Measurements from ENCODE around the gene TEX35. TPM values are rescaled to one million over a fixed set of nuclear protein-coding genes. Genes with fewer than 3 reads are reported as not detected.
"Not testable (repeated sequence)": the region's sequence is repeated elsewhere in the genome, so short reads cannot be mapped to it uniquely, and the experiment has no call there.

TEX35 gene
- total RNA-seq, 6 experiments from 2014 or later, result 0.10 TPM; not detected in 5

GRCh38 chr1:178502856-178503255 lies 10.1 kb upstream of the TEX35 start:
- Mint-ChIP-seq H3K4me3 (no peak overlapping the region), H3K27me3 (ENCODE audit: insufficient read depth) (peaks cover 2% of the 10 kb centered on the region), H3K27ac (no peak overlapping the region)

DNA sequence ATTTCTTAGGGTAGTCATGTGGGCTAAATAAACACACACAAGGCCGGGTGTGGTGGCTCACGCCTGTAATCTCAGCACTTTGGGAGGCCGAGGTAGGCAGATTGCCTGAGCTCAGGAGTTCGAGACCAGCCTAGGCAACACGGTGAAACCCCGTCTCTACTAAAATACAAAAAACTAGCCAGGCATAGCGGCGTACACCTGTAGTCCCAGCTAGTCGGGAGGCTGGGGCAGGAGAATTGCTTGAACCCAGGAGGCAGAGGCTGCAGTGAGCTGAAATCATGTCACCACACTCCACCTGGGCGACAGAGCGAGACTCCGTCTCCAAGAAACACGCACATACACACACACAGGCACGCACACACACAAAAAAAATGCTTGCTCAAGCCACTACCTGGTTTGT lies 9.6 kb upstream of the TEX35 start:
- not testable (repeated sequence) for DNase-seq; H3K36me3 Mint-ChIP-seq (ENCODE audit: low read depth); H3K4me1 Mint-ChIP-seq (ENCODE audit: low read depth); H3K27ac Mint-ChIP-seq; H3K27me3 Mint-ChIP-seq (ENCODE audit: insufficient read depth); H3K9me3 Mint-ChIP-seq; H3K4me3 Mint-ChIP-seq

More at GRCh38 chr1:178502856-178503255, 10.1 kb upstream of the TEX35 start:
- no peak for DNase-seq
- Mint-ChIP-seq H3K36me3 (ENCODE audit: low read depth) (no peaks in the 10 kb centered on the region), H3K4me1 (ENCODE audit: low read depth) (peaks cover 6% of the 10 kb centered on the region), H3K9me3 (no peaks in the 10 kb centered on the region)
- TF ChIP-seq CTCF (IDR thresholded peaks at IDR 0.05), result no peak

DNA sequence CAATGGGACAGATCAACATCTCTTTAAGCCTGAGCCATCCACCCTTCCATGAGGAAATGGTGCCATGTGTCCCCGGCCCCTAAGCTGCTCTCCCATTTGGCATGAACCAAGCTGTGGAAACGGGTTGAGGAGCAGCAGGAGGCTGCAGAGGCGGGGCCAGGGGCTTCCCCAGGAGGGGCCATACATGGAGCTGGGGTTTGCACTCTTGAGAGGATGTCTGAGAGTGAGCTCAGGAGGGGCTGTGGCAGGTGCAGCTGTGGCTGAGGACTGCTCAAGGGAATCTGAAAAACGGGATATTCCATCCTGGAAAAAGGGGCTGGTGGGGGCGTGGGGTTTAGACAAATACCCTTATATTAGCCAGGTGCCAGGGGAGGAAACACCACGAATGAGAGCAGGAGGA lies 9.1 kb upstream of the TEX35 start:
- Mint-ChIP-seq H3K4me1 (ENCODE audit: low read depth) (peaks cover 6% of the 10 kb centered on the region), H3K27me3 (ENCODE audit: insufficient read depth) (peaks cover 2% of the 10 kb centered on the region), H3K27ac (no peak overlapping the region), H3K4me3 (no peak overlapping the region), H3K9me3 (no peaks in the 10 kb centered on the region), H3K36me3 (ENCODE audit: low read depth) (no peaks in the 10 kb centered on the region)
- no peak for DNase-seq
- no peak for TF ChIP-seq CTCF (IDR thresholded peaks at IDR 0.05)

DNA sequence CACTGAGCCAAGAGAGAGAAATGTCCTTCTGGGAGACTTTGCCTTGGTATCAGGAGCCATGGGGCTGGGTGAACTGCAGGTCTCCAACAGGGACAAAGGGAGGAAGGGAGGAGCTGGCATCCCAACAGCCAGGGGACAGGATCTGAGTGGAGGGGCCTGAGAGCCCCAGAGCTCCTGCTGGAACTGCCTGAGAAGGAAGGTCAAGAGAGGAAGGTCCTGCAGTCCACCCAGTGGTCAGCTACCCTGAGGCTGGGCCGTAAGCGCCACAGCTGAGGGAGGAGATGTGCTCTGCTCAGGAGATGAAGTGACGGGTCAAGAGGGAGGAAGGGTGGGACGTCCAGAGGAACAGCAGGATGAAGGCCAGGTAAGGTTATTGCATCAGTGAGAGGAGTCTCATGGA lies 8.6 kb upstream of the TEX35 start:
- Mint-ChIP-seq H3K36me3 (ENCODE audit: low read depth) (no peaks in the 10 kb centered on the region), H3K9me3 (no peaks in the 10 kb centered on the region), H3K4me1 (ENCODE audit: low read depth) (peaks cover 6% of the 10 kb centered on the region), H3K27me3 (ENCODE audit: insufficient read depth) (peaks cover 5% of the 10 kb centered on the region), H3K4me3 (no peak overlapping the region), H3K27ac (no peak overlapping the region)
- no peak for TF ChIP-seq CTCF (IDR thresholded peaks at IDR 0.05)
- DNase-seq, result no peak

DNA sequence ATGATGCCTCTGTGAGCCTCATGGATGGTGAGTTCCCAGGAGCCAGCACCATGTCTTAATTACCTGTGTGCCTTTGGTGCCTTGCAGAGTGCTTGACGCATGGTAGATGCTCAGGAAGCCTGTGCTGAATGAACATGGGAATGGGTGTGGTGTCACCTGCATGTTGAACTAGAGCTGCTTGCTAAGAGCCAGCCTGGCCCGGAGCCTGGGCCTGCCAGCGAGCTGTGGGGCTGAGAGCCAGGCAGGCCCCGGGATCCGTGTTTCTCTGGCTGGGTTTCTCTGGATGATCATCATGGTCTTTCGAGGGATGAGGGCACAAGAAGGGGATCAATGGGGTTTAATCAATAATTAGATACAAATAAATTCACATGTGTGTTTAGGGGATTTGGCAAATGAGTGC lies 6.7 kb upstream of the TEX35 start:
- H3K4me3 Mint-ChIP-seq, result no peak overlapping the region
- H3K4me1 Mint-ChIP-seq (ENCODE audit: low read depth), result peaks cover 6% of the 10 kb centered on the region
- H3K9me3 Mint-ChIP-seq, result no peaks in the 10 kb centered on the region
- H3K36me3 Mint-ChIP-seq (ENCODE audit: low read depth), result no peaks in the 10 kb centered on the region
- peaks cover 5% of the 10 kb centered on the region for H3K27me3 Mint-ChIP-seq (ENCODE audit: insufficient read depth)
- no peak overlapping the region for H3K27ac Mint-ChIP-seq
- TF ChIP-seq CTCF (IDR thresholded peaks at IDR 0.05), result no peak
- DNase-seq, result no peak

DNA sequence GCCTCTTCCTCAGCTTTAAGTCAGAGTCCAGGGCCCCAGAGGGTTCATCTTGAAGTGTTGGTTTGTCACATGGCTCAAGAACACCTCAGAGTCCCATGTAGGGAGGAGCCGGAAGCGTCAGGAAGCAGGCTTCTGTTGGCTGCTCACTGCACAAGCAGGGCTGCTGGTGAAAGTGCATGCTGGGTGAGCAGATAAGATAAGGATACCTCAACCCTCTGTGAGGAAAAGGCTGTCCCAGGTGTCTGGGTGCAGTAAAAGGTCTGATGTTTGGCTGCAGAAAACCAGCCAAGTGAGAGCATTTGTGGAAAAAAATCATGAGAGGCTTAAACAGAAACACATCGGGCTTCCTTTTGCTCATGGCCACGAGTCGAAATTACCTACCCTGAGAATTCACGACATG lies 6.2 kb upstream of the TEX35 start:
- H3K27me3 Mint-ChIP-seq (ENCODE audit: insufficient read depth), result peaks cover 5% of the 10 kb centered on the region
- no peaks in the 10 kb centered on the region for H3K36me3 Mint-ChIP-seq (ENCODE audit: low read depth)
- no peaks in the 10 kb centered on the region for H3K9me3 Mint-ChIP-seq
- no peak overlapping the region for H3K4me3 Mint-ChIP-seq
- TF ChIP-seq CTCF (IDR thresholded peaks at IDR 0.05), result no peak
- DNase-seq, result no peak
- peaks cover 2% of the 10 kb centered on the region for H3K4me1 Mint-ChIP-seq (ENCODE audit: low read depth)
- H3K27ac Mint-ChIP-seq, result no peak overlapping the region

Measured in HFFc6 (cell line).